H1 (cell line): ENCODE data around the gene HS3ST6. TPM values are rescaled to one million over a fixed set of nuclear protein-coding genes. Genes with fewer than 3 reads are reported as not detected.
A peak's percentile ranks its signal among the peaks of the same experiment; 100 is the strongest.

Experiments used
- CTCF ChIA-PET: fragments of 300-600 bp; sonication (Branson Sonifier 250); formaldehyde crosslinking; loops from one replicate; lab custom pipeline; 2021; ENCODE audit not compliant: partially characterized antibody; lab: Charles Lee
- POLR2A ChIA-PET: fragments of 300-600 bp; sonication (Branson Sonifier 250); formaldehyde crosslinking; loops from one replicate; lab custom pipeline; 2021; ENCODE audit warnings: inconsistent platforms; ENCODE audit not compliant: partially characterized antibody; lab: Charles Lee
- DNase-seq, 2 experiments: peaks; one replicate each; pipeline versions ENCODE4 v3.0.0 to v3.0.0-alpha.2; 2010 to 2022; ENCODE audit warnings: low spot score in 2 of 2, low read depth in 1 of 2, mixed read lengths in 1 of 2
- FAIRE-seq: peaks from 2 replicates; lab custom pipeline; 2011; peaks lifted over from hg19 to GRCh38; lab: Jason Lieb, UNC
- H2AFZ ChIP-seq: 2 replicates; pipeline ENCODE4 v1.8.1; 2012; ENCODE audit warnings: low read length, inconsistent platforms
- H2AK5ac ChIP-seq: 2 replicates; pipeline ENCODE4 v1.6.1; 2013; ENCODE audit warnings: low read depth, low read length
- H2BK120ac ChIP-seq: replicated peaks from 2 replicates; pipeline ENCODE3; 2013; ENCODE audit warnings: low read depth, low read length, inconsistent platforms
- H2BK12ac ChIP-seq: 2 replicates; pipeline ENCODE4 v1.6.1; 2013; ENCODE audit warnings: low read depth, low read length
- H2BK15ac ChIP-seq: 2 replicates; pipeline ENCODE4 v1.6.1; 2013; ENCODE audit warnings: low read length
- H2BK20ac ChIP-seq: 2 replicates; pipeline ENCODE4 v1.6.1; 2013; ENCODE audit warnings: low read length
- H2BK5ac ChIP-seq: 2 replicates; pipeline ENCODE4 v1.6.1; 2013; ENCODE audit warnings: low read depth, low read length
- H3K14ac ChIP-seq: 2 replicates; pipeline ENCODE4 v1.6.1; 2013; ENCODE audit warnings: inconsistent platforms; ENCODE audit not compliant: insufficient read length
- H3K18ac ChIP-seq: 2 replicates; pipeline ENCODE4 v1.6.1; 2013; ENCODE audit warnings: low read length; ENCODE audit errors: extremely low read depth
- H3K23ac ChIP-seq: 2 replicates; pipeline ENCODE4 v1.6.1; 2013; ENCODE audit warnings: inconsistent platforms; ENCODE audit not compliant: insufficient read length
- H3K23me2 ChIP-seq: 2 replicates; pipeline ENCODE4 v1.6.1; 2013; ENCODE audit warnings: low read depth, low read length
- H3K27ac ChIP-seq: 2 replicates; pipeline ENCODE4 v1.6.1; 2011; ENCODE audit warnings: low read depth, low read length, inconsistent platforms
- H3K27me3 ChIP-seq, 4 experiments: replicated peaks in 1 of 4; 1 replicate in 1 of 4; 2 replicates in 3 of 4; pipeline versions ENCODE4 v1.6.1 to v1.8.1; 2011 to 2013; ENCODE audit warnings: low read length in 3 of 4, mild to moderate bottlenecking in 3 of 4, inconsistent platforms in 2 of 4, mixed read lengths in 2 of 4, moderate library complexity in 1 of 4; ENCODE audit not compliant: control insufficient read depth in 3 of 4, insufficient read depth in 3 of 4; ENCODE audit errors: extremely low read depth in 1 of 4
- H3K36me3 ChIP-seq, 4 experiments: 2 replicates each; pipeline versions ENCODE4 v1.6.1 to v1.8.1; 2011 to 2013; ENCODE audit warnings: mild to moderate bottlenecking in 4 of 4, low read length in 3 of 4, moderate library complexity in 2 of 4, control low read depth in 1 of 4, inconsistent platforms in 1 of 4; ENCODE audit not compliant: insufficient read depth in 4 of 4, control insufficient read depth in 2 of 4
- H3K4ac ChIP-seq: replicated peaks from 2 replicates; pipeline ENCODE3; 2013; ENCODE audit warnings: low read length, low read depth, mixed read lengths, inconsistent platforms; ENCODE audit not compliant: insufficient read length
- H3K4me1 ChIP-seq, 4 experiments: replicated peaks in 1 of 4; 1 replicate in 1 of 4; 2 replicates in 3 of 4; pipeline versions ENCODE4 v1.6.1 to v1.8.1; 2011 to 2013; ENCODE audit warnings: low read length in 3 of 4, inconsistent platforms in 2 of 4, mixed read lengths in 1 of 4; ENCODE audit not compliant: insufficient read depth in 4 of 4, control insufficient read depth in 3 of 4
- H3K4me2 ChIP-seq, 2 experiments: 2 replicates each; pipeline versions ENCODE4 v1.6.1 to v1.8.1; 2011 to 2013; ENCODE audit warnings: low read depth in 2 of 2, low read length in 2 of 2, control low read depth in 1 of 2, inconsistent platforms in 1 of 2, mild to moderate bottlenecking in 1 of 2; ENCODE audit not compliant: insufficient read depth in 1 of 2
- H3K4me3 ChIP-seq, 4 experiments: fragments of 200-600, 300-600 bp in 1 of 4; sonication (generic), shearing (Covaris generic), sonication (Bioruptor Twin) in 1 of 4; 2 replicates each; pipeline versions ENCODE4 v1.5.1 to v1.8.1; 2011 to 2016; ENCODE audit warnings: low read length in 4 of 4, low read depth in 3 of 4, control low read depth in 2 of 4, inconsistent platforms in 2 of 4, mild to moderate bottlenecking in 2 of 4, mixed read lengths in 1 of 4, moderate library complexity in 1 of 4; ENCODE audit not compliant: insufficient read depth in 2 of 4; ENCODE audit errors: extremely low read depth in 1 of 4
- H3K56ac ChIP-seq: replicated peaks from 2 replicates; pipeline ENCODE3; 2013; ENCODE audit warnings: low read depth, mild to moderate bottlenecking, mixed read lengths, low read length, inconsistent platforms; ENCODE audit not compliant: insufficient read length
- H3K79me1 ChIP-seq: 2 replicates; pipeline ENCODE4 v1.6.1; 2013; ENCODE audit warnings: low read depth, low read length, control low read depth
- H3K79me2 ChIP-seq, 2 experiments: 2 replicates each; pipeline versions ENCODE4 v1.6.1 to v1.8.1; 2012 to 2013; ENCODE audit warnings: low read length in 2 of 2, mild to moderate bottlenecking in 2 of 2, inconsistent platforms in 1 of 2; ENCODE audit not compliant: insufficient read depth in 2 of 2, control insufficient read depth in 1 of 2
- H3K9ac ChIP-seq, 4 experiments: replicated peaks in 1 of 4; 1 replicate in 1 of 4; 2 replicates in 3 of 4; pipeline versions ENCODE4 v1.6.1 to v1.8.1; 2011 to 2013; ENCODE audit warnings: low read depth in 3 of 4, low read length in 3 of 4, control low read depth in 2 of 4, mild to moderate bottlenecking in 2 of 4, moderate library complexity in 2 of 4, inconsistent platforms in 1 of 4; ENCODE audit errors: extremely low read depth in 1 of 4
- H3K9me3 ChIP-seq, 2 experiments: 2 replicates each; pipeline versions ENCODE4 v1.6.1 to v1.8.1; 2012 to 2013; ENCODE audit warnings: mild to moderate bottlenecking in 2 of 2, moderate library complexity in 2 of 2, control low read depth in 1 of 2, inconsistent platforms in 1 of 2, low read depth in 1 of 2, low read length in 1 of 2, mixed read lengths in 1 of 2; ENCODE audit not compliant: insufficient read depth in 2 of 2
- H4K20me1 ChIP-seq, 2 experiments: replicated peaks in 1 of 2; 2 replicates each; pipeline versions ENCODE3 to v1.8.1; 2011 to 2013; ENCODE audit warnings: inconsistent platforms in 2 of 2, low read length in 2 of 2, mild to moderate bottlenecking in 1 of 2; ENCODE audit not compliant: insufficient read depth in 2 of 2, control insufficient read depth in 1 of 2
- H4K5ac ChIP-seq: 2 replicates; pipeline ENCODE4 v1.6.1; 2013; ENCODE audit warnings: low read length, low read depth, mixed read lengths, inconsistent platforms; ENCODE audit not compliant: insufficient read length
- H4K8ac ChIP-seq: 2 replicates; pipeline ENCODE4 v1.8.0; 2013; ENCODE audit warnings: mild to moderate bottlenecking, moderate library complexity, low read length, inconsistent platforms; ENCODE audit not compliant: insufficient read depth; ENCODE audit errors: extremely low read depth
- H4K91ac ChIP-seq: replicated peaks from 2 replicates; pipeline ENCODE3; 2013; ENCODE audit warnings: low read length, mixed read lengths, inconsistent platforms; ENCODE audit not compliant: insufficient read length
- BRCA1 ChIP-seq: IDR thresholded peaks from 2 replicates; pipeline ENCODE4 v1.6.1; 2012; ENCODE audit warnings: low read depth, low read length, improper control_type of control experiment
- E2F6 ChIP-seq: IDR thresholded peaks from 2 replicates; pipeline ENCODE4 v1.6.1; 2012; ENCODE audit warnings: inconsistent platforms
- EGR1 ChIP-seq: IDR thresholded peaks from 2 replicates; pipeline ENCODE4 v1.6.1; 2011; ENCODE audit warnings: low read depth, low read length, borderline replicate concordance
- KDM4A ChIP-seq: IDR thresholded peaks from one replicate; pipeline ENCODE4 v1.7.1; 2012; ENCODE audit warnings: low read depth, mild to moderate bottlenecking, moderate library complexity, low read length, inconsistent platforms; ENCODE audit not compliant: severe bottlenecking
- MAX ChIP-seq: IDR thresholded peaks from 2 replicates; pipeline ENCODE4 v1.6.1; 2012; ENCODE audit warnings: inconsistent platforms
- POLR2A ChIP-seq, 2 experiments: IDR thresholded peaks; 1 replicate in 1 of 2; 2 replicates in 1 of 2; pipeline ENCODE4 v1.6.1; 2011; ENCODE audit warnings: low read depth in 2 of 2, low read length in 2 of 2, mild to moderate bottlenecking in 2 of 2; ENCODE audit errors: control extremely low read depth in 1 of 2
- SP1 ChIP-seq: IDR thresholded peaks from 2 replicates; pipeline ENCODE4 v1.6.1; 2011; ENCODE audit warnings: low read depth, low read length
- TAF1 ChIP-seq: IDR thresholded peaks from 2 replicates; pipeline ENCODE4 v1.6.1; 2011; ENCODE audit warnings: mild to moderate bottlenecking, low read depth, low read length
- WGBS, 2 experiments: shearing (Covaris generic) in 1 of 2; methylation state at CpG; one replicate each; pipeline versions ENCODE4 v1.1.6 to v1.1.7; 2013 to 2015; ENCODE audit warnings: low lambda C conversion rate in 2 of 2, mixed read lengths in 2 of 2, inconsistent platforms in 1 of 2, low coverage in 1 of 2, missing lambda C conversion rate in 1 of 2; ENCODE audit not compliant: insufficient replicate concordance in 2 of 2, insufficient coverage in 1 of 2, insufficient read length in 1 of 2; ENCODE audit errors: extremely low coverage in 1 of 2, missing lambda C conversion rate in 1 of 2; 5-methylcytosine and 5-hydroxymethylcytosine counted together
- polyA plus RNA-seq, 7 experiments: library from polyadenylated mRNA; depleted of rRNA in 3 of 7; stranded (reverse) in 5 of 7; unstranded in 2 of 7; fragments of >200 nt in 5 of 7; fragments of 200-250 nt in 2 of 7; gene quantifications; 1 replicate in 5 of 7; 2 replicates in 1 of 7; 4 replicates in 1 of 7; pipeline versions ENCODE4 v1.2.1 to v1.2.3, GENCODE V29; 2011 to 2013; ENCODE audit warnings: missing spikeins in 2 of 7, mixed read lengths in 2 of 7
- total RNA-seq: library from RNA; stranded (reverse); fragmentation: NEBNext Ultra II Directional; extraction: Animal tissue kit (Norgen Biotek cat#: 25700); gene quantifications from 2 replicates; pipeline ENCODE4 v1.2.1, GENCODE V29; 2021

The HS3ST6 gene
- total and polyA plus RNA-seq, 2 of the 8 experiments (the other 6 are each of a cell fraction or from before 2014, with no cell fraction given): 0.36 to 0.39 TPM

- H3K9ac ChIP-seq: no peak within 1 kb of the TSS
- H2BK5ac ChIP-seq: no peak within 1 kb of the TSS
- no peak within 1 kb of the TSS for H3K14ac ChIP-seq
- WGBS, 2 experiments: 9% methylated on average over 21 of the region's 68 CpGs; no CpG with 5 or more reads in 1 of the 2 experiments
- H3K18ac ChIP-seq: no peak within 1 kb of the TSS
- H2AK5ac ChIP-seq: no peak within 1 kb of the TSS
- FAIRE-seq: no peak
- no peaks in the 10 kb centered on the region for H3K79me2 ChIP-seq
- no peak within 1 kb of the TSS for H2BK15ac ChIP-seq
- no peaks in the 10 kb centered on the region for H3K36me3 ChIP-seq
- H3K56ac ChIP-seq: no peak within 1 kb of the TSS
- no peaks in the 10 kb centered on the region for H3K23me2 ChIP-seq
- H3K23ac ChIP-seq: no peak within 1 kb of the TSS
- H3K4ac ChIP-seq: no peak within 1 kb of the TSS
- H4K5ac ChIP-seq: no peak within 1 kb of the TSS
- no peaks in the 10 kb centered on the region for H3K9me3 ChIP-seq
- H3K27ac ChIP-seq: no peak within 1 kb of the TSS
- DNase-seq: peak; percentile 41 to 96
- POLR2A ChIA-PET: interaction anchor here (0.6 to 3.8 kb wide), 5 partner anchors 18 to 114 kb away, joined by 3 to 12 read pairs (median 3); partner anchors contain the start of gene RPS2
- no peak within 1 kb of the TSS for H2BK12ac ChIP-seq
- H4K8ac ChIP-seq: no peak within 1 kb of the TSS; the same call in 1 of the 2 replicates
- peaks cover 0 to 4% (median 0%) of the 10 kb centered on the region in 4 experiments; a peak in 1 of 7 replicates for H3K4me1 ChIP-seq
- no peak within 1 kb of the TSS for H2BK20ac ChIP-seq
- H3K79me1 ChIP-seq: no peaks in the 10 kb centered on the region
- TF ChIP-seq EGR1 (peak; percentile 33; the same call in 1 of the 2 replicates), TAF1 (0 out of 2 replicates have a peak, but pooled peaks have one; percentile 20), POLR2A (IDR thresholded peaks at IDR 0.05; ENCODE audit: control extremely low read depth in 1 of 2, low read depth in 2 of 2, low read length in 2 of 2) (no peak), KDM4A (peak; percentile 43), E2F6 (peak; percentile 89), BRCA1 (no peak), SP1 (peak; percentile 21; the same call in 1 of the 2 replicates), MAX (peak; percentile 95)
- peaks cover 0 to 15% (median 6%) of the 10 kb centered on the region in 4 experiments; a peak in 6 of 7 replicates for H3K27me3 ChIP-seq
- 0 out of 2 replicates have a peak within 1 kb of the TSS, but pooled peaks have one; percentile 32 for H2AFZ ChIP-seq
- H3K4me2 ChIP-seq: peak within 1 kb of the TSS; percentile 68 to 73
- H4K91ac ChIP-seq: no peak within 1 kb of the TSS
- CTCF ChIA-PET: interaction anchor here (1.0 to 2.9 kb wide), 6 partner anchors 8 to 69 kb away, joined by 3 to 10 read pairs (median 6); no protein-coding TSS in a partner anchor
- no peak within 1 kb of the TSS for H2BK120ac ChIP-seq
- no peaks in the 10 kb centered on the region for H4K20me1 ChIP-seq
- peak within 1 kb of the TSS; percentile 31 to 62 (median 32); a peak in 7 of 8 replicates for H3K4me3 ChIP-seq
Observed at GRCh38 chr16:1871974-1872635, 46.1 kb downstream of the HS3ST6 start, which contains the start of gene MEIOB. Gene MEIOB, minus strand, starts transcription at chr16:1872164. Its CDS starts 3,989 bp downstream, at chr16:1868175.
